GM19035 (cell line): ENCODE results near the gene EML6.

Experiments used
- ATAC-seq: cut with Tn5 transposase; IDR thresholded peaks from one replicate; pipeline ENCODE4 v1.9.1; 2021; ENCODE audit not compliant: unreplicated experiment

EML6 gene

DNA sequence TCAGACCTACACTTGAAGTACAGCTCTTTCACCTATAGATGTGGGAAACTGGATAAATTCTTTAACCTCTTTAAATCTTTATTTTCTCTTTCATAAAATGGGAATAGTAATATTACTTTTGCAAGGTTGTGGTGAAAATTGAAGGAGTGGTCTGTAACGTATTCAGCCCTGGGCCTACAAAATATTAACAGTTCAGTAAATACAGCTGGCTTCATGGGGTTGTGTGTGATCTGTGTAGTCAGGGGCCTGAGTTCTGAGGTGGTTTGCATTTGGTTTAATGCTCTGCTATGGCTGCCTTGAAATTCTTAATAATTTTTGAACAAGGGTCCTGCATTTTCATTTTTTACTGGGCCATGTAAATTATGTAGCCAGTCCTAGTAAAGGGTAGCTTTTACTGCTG lies 16.8 kb upstream of the EML6 start:
- ATAC-seq = no peak

DNA sequence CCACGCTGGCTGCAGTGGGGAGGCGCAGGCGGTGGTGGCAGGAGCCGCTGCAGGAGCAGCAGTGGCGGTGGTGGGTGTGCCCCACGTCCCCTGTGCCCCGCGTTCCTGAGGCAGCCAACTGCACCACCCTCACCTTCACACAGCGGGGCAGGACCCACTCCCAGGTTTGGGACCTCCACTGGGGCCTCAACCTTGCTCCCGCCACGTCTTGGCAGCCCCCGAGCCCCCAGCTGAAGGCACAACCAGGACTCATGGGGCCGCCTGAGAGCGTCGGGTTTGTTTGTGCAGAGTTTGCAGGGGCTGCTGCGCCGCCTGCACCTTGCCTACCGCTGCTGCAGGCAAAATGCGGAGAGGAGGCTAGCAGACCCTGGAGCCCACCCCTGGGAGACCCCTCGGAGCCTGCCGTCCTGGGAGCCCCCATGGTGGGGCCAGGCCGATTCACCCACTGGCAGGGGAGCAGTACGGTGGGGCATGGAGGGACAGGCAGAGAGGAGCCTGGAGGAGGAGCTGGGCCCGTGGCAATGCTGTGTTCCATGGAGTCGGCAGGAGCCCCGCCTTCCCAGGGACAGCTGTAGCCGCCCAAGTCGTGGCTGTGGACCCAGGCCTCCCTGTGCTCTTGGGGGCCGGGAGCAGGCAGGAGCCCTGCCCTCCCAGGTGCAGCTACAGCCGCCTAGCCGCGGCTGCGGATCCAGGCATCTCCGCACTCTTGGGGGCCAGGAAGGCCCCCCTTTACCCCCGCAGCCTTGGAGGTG lies 14.7 kb upstream of the EML6 start:
- no peak for ATAC-seq

DNA sequence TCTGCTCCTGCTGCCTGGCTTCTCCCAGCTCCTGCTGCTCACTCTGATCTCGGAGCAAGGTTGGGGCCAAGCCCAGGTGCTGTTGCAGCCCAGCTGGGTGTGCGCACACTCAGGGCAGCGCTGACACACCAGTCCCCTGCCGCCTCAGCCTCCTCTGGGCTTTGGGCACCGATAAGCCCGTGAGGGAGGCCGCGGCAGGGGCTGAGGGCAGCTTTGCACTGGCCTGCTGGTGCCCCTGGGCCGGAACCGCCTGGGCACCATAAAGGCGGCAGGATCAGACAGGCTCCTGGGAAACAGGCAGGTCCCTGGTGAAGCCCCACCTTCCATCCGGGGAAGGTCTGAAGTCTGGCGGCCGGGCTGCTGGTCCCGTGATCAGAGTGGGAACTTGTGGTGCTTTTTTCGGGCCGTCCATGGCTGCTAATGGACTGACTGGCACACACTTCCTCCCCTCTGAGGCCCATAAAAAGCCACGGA lies 14.1 kb upstream of the EML6 start:
- no peak for ATAC-seq

DNA sequence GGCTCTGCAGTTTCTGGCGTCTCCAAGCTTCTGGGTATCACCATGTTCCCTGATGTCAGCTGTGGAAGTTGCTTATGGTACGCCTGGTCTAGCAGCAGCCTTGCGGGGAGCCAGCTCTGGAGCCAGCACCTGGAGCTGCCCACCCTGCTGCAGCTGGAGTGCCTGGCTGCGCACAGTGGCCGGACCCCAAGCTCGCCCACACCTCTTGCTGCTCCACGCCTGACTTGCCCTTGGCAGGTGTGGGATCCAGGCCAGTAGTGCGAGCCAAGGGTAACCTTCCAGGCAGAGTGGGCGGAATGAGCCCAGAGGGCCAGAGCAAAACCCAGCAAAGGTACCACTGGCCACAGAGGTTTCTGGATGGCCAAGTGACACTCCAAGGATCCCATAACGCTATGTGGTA lies 13.2 kb upstream of the EML6 start:
- ATAC-seq = no peak

DNA sequence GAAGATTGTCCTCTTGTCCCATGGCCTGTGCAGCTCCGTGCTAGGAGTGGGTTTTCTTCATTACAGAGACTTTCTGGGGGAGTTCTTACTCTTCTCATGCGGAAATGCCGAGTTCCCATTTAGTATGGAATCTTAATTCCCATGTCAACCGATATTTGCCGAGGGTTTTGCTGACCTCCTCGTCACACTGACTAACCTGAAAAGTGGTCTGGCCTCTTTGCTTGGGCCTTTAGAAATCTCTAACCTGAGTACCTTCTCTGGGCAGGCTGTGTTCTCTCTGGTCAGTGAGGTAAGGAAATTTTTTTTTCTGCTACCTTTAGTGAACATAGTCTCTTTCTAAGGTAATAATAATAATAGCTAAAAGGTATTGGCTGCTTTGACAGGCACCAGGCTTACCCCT lies 10.9 kb upstream of the EML6 start:
- ATAC-seq = no peak

DNA sequence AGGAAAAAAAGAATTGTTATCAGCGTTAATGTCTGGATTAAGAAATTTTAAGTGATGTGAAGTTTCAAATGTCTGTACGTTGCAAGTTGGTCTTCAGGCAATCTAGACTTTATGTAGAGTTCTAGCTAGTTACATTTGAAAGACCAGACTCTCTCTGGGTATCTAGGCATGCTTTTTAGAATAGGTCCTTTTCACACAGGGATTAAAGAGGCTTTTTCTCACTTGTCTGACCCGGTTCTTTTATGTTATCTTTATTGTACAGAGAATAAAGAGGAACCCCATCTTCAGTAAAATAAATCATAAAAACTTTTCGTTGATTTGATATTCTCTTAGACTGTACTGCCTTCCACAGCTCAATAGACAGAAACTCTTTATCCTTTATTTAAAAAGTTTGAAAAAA lies 8.5 kb upstream of the EML6 start:
- ATAC-seq = no peak

DNA sequence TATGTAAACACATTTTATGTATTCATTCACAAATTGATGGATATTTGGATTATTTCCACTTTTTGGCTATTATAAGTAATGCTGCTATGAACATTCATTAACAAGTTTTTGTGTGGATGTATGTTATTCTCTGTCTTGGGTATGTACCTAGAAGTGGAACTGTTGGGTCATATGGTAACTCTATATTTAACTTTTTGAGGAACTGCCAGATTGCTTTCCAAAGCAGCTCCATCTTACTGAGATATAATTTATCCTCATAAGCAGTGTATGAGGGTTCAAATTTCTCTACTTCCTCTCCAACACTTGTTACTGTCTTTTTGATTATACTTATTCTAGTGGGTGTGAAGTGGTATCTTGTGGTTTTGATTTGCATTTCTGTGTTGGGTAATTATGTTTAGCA lies 7.1 kb upstream of the EML6 start:
- no peak for ATAC-seq

DNA sequence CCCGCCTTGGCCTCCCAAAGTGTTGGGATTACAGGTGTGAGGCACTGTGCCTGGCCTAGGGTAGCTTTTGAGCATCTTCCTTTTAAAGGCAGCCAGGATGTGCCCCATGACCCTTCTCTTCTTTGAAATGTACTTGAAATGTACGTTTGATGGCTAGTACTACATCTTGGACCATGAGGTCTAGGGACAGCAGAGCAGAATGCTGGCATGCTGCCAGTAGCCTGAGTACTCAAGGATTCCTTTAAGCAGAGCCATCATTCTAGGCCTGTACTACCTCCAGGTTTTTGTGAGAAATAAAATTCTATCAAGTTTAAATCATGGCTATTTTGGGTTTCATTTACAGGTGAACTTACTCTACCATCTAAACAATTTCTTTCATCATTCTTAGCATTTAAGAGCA lies 2.9 kb upstream of the EML6 start:
- ATAC-seq = no peak

DNA sequence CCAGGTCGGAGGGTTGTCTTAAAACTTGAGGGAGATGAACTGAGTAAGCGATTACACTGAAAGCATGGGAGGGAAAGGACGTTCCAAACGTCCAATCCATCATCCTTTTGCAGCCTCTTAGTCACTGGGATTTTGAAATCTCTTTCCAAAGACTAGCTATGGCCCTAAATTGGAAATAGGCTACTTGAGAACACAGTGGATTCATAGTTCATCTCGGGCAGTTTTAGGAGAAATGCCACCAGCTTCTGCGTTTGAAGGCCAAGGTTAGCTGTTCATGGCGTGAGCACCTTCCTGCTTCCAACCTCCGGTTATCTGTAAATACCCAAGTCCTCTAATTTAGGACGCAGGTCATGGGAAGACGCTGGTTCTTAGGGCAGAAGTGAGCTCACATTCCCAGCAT lies 821 bp upstream of the EML6 start:
- ATAC-seq = no peak

DNA sequence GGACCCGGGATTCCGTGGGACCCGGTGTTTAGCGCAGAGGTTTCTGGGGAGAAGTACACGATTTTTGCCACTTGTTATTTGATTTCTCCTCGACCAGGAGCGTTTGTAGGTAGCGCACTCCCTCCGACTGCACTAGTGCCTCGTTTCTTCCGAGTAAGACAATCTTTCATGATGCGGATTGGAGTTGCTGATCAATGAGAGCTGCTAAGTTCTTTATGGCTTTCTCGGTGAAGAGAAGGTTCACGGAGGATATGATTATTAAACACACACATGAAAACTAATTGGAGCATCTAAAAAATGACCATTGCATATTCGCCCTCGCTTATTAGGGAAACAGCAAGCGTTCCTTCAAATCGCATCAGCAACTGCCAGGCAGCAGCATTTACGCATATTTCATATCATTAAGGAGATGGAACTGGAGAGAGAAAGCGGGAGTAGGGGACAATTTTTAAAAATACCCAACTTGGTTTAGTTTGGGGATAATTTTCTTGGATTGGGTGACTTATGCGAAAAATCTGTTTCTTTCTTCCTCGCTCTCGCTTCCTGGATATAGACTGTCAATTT lies 616 bp downstream of the EML6 start:
- ATAC-seq = no peak

DNA sequence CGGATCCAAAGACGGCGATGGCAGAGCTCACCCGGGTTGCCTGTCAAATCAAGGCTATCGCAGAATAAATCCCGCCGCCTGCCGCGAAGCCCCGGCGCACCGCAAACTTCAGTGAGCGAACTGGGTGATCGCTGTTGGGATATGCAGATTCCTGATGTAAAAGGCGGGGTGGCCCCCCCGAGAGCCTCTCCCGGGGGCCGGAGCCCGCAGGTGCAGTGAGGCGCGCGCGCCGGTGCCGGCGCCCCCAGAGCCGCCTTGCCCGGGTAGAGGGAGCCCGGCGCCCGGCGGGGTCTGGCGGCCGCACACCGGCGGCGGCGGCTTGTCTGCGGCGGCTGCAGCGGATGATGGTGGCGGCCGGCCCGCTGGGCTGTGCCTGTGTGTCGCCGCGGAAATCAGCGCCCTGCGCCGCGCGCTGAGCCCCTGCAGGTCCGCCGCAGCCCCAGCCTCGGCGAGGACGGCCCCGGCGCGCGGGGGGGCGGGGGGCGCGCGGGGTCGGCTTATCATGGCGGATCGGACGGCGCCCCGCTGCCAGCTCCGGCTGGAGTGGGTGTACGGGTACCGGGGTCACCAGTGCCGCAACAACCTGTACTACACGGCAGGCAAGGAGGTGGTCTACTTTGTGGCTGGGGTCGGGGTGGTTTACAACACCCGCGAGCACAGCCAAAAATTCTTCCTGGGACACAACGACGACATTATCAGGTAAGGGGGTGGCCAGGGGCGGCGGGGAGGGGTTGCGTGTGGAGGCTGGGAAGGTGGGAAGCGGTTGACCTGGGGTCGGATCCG lies 1.3 kb downstream of the EML6 start:
- ATAC-seq = no peak

DNA sequence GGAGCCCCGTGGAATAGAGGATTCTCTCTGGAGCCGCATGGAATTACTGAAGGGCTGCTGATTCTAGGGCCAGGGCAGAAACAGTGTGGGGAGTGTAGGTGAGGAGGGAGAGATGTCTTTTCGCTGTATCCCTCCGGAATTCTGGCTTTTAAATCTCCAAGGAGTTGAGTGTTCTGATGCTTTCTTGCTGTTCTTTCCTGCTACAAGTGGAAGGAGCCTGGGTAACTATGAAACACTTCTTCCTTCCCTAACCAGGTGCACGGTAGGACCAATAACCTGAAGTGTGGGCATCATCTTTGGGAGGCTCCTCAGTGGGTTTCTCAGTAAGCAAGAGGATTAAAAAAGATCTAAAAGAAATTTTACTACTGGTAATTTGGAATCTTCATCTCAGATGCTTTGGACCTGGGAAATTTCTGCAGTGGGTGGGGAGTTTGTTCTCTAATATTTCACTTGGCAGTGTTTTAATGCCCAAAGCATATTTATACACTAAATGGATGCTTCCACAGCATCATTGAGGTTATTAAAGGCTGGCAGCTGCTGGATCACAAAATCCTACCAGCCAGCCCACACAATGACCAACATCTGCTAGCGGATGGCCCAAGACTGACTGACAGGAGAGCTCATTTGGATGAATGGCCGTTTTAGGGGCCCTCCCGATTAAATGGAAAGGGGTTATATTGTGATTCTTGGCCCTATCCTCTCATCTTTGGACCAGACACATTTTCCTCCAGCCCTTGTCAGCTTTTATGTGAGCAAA lies 2.1 kb downstream of the EML6 start:
- no peak for ATAC-seq

DNA sequence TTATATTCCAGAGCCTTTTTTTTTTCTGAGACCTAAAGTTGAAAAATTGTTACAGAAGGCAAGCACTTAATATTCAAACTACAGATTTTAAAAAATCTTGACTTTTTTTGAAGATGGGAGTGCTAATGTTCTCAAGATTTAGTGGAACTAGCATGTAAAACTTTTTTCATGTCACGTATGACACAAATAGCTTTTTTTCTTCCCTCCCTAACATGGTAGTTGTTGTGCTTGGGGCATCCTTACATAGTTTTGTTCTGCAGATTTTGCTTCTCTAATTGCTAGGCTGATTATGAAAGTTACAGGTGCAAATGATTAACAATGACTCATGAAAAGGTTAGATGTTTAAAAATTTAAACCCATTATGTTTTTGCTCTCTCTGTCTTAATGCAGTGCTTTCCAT lies 3.0 kb downstream of the EML6 start:
- no peak for ATAC-seq

DNA sequence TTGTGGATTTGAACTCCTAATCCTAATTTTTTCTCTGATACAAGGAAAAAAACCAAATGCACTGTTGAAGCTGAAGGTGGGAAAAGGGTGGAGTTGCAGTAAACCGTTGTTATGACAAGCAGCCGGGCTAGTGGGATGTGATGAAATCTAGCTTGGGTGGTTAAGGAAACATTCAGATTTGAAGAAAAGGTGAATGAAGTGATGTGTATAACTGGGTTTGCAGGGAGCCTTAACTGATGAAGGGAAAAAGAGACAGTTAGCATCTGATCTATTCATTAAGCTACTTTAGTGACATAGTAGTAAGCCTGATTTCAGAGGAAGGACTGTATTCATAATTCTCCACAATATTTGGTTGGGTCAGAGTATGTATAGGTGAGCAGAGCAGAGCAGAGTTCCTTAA lies 3.5 kb downstream of the EML6 start:
- no peak for ATAC-seq

DNA sequence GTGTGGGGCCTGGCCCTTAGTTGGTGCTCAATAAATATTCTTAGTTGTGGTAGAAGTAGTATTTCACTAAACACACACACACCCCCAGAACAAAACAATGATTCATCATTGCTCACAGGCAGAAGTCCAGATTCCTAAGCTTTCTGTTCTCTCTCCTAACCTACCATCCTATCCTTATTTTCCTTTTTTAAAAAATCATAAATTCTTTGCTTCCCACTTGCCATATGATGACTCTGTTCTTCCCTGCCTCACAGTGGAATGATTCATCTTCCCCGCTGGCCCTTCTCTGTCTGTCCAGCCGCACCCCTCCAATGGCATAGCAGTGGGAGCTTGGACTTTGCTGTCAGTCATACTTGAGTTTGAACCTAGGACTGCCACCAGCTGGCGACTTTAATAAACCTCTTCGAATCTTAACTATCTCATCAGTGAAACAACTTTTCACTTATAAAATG lies 5.2 kb downstream of the EML6 start:
- no peak for ATAC-seq

DNA sequence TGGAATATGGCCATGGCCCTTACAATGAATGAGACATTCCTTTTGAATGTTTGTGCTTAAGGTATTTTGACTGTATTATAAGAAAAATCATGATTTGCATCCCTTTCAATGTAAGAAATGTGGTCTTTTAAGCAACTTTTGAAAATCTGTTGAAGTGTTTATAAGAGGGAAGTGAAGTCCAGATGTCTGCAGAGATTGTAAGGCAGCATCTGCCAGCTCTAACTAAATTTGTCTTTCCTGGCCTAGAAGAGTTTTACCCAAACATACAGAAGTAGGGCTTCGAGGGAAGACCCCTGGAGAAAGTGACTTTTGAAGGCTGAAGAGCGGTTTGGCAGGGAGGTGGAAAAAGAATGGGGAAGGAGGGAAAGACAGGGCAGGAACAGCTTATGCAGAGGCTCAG lies 12.2 kb downstream of the EML6 start:
- ATAC-seq = no peak

DNA sequence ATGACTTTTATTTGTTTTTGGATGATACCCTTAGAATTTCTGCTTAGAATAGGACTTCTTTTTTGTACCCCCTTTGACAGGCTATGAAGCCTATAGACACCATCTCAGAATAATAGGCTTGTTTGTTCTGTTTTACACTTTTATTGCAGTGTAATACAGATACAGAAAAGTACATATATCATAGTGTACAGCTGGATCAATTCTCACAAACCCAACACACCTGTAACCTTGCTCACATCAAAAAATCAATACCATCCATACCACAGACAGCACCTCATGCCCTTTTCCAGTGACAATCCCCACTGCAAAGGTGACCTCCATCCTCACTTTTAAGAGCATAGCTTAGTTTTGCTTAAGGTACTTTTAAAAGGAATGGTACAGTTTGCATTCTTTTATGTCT lies 14.8 kb downstream of the EML6 start:
- ATAC-seq = no peak

DNA sequence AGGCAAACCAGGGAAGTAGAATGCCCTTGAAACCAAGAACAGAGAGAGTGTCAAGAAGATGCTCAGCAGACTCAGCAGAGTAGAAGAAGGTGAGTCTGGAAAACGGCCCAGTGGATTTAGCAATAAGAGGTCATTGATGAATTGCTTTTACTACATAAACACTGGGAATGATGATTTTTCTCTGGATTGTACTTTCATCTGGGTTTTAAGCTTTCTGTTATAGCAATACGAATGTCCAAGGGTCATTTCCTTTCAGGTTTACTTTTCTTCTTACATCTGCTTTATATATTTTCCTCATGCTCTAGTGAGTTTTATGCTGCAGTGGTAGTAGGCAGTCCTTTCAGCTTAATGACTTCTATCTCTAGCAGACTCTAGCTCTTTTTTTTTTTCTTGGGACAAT lies 16.9 kb downstream of the EML6 start:
- no peak for ATAC-seq

DNA sequence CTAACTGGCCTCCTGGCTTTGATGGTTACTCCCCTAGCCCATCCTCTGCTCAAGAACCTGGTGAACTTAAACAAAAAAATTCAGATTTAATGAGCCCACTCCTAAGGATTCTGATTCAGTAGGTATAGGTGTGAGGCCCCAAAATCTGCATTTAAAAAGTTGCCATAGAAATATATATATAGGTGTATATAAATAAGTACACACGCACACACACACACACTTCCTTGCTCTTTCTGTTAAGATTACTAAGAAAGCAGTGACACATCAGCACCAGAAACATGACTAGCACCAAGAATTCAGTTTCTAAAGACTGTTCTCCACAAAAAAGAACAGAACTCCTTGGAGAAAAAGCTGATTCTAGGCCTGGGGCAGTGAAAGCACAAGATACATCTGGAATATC lies 17.8 kb downstream of the EML6 start:
- no peak for ATAC-seq

DNA sequence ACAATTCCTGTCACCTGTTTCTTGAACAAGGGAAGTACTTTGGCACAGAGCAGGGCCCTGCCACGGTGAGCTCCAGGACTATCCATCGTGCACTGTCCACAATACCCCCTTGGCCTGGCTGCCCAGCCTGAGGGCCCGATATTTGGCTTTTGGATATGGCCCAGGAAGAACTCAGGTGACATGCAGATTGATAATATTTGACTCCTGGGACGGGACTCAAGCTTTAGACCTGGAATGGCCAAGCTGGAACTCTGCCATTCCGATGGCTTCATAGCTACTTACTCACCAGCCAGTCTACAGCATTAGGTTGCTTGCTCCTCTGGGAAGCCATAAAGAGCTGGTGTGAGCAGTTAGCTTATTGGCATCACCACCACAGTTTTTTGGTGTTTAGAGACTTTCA lies 26.6 kb downstream of the EML6 start:
- no peak for ATAC-seq

DNA sequence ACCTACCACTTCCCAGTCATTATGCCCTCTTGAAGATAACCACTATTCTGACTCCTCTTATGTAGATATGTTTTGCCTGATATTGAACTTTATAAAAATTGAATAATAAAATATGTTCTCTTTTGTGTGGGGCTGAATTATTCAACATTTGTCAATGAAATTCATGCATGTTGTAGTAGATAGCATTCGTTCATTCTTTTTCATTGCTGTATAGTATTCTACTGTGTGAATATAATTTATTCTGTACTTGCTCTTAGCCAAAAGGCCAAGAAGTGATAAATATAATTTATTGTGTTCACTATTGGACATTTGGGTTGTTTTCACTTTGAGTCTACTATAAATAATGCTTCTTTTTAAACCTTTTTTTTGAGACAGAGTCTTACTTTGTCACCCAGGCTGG lies 29.0 kb downstream of the EML6 start:
- no peak for ATAC-seq
